SK-N-SH (cell line): ENCODE data around the gene IGF1R. TPM values are rescaled to one million over a fixed set of nuclear protein-coding genes. Genes with fewer than 3 reads are reported as not detected.

Experiments
- CTCF ChIA-PET: fragments of 300-600, 350-600 bp; formaldehyde crosslinking; extraction: SDS; loops from one replicate; lab custom pipeline; 2021; lab: Yijun Ruan, JAX
- POLR2A ChIA-PET: fragments of 350-600 bp; sonication (Branson Sonifier 250); formaldehyde crosslinking; extraction: SDS; loops from one replicate; lab custom pipeline; 2020; ENCODE audit warnings: antibody characterized with exemption, inconsistent platforms; lab: Yijun Ruan, JAX
- DNase-seq: peaks from one replicate; pipeline ENCODE4 v3.0.0; 2012
- H2AFZ ChIP-seq: fragments of 200-600 bp; sonication (generic); 2 replicates; pipeline ENCODE4 v1.8.1; 2016; ENCODE audit warnings: antibody characterized with exemption, mild to moderate bottlenecking, low read depth
- H3F3A ChIP-seq: fragments of 200-600 bp; sonication (generic); replicated peaks from 2 replicates; pipeline ENCODE3; 2016; ENCODE audit warnings: antibody characterized with exemption, mild to moderate bottlenecking; ENCODE audit not compliant: insufficient read depth
- H3K27ac ChIP-seq, 2 experiments: fragments of 200-500 bp in 1 of 2; fragments of 200-600 bp in 1 of 2; sonication (Bioruptor generic) in 1 of 2; sonication (generic), shearing (Covaris generic) in 1 of 2; 2 replicates each; pipeline versions ENCODE4 v1.5.1 to v1.6.1; 2014 to 2016; ENCODE audit warnings: low read depth in 2 of 2, inconsistent platforms in 1 of 2, low read length in 1 of 2, mild to moderate bottlenecking in 1 of 2, mixed read lengths in 1 of 2
- H3K27me3 ChIP-seq: fragments of 200-600 bp; sonication (generic), shearing (Covaris generic); 2 replicates; pipeline ENCODE4 v1.6.1; 2016; ENCODE audit warnings: mixed run types; ENCODE audit not compliant: insufficient read depth
- H3K36me3 ChIP-seq, 2 experiments: fragments of 200-500 bp in 1 of 2; fragments of 200-600 bp in 1 of 2; sonication (Bioruptor generic) in 1 of 2; sonication (generic) in 1 of 2; replicated peaks in 1 of 2; 2 replicates each; pipeline versions ENCODE3 to v1.5.1; 2014 to 2016; ENCODE audit warnings: low read length in 1 of 2, mild to moderate bottlenecking in 1 of 2; ENCODE audit not compliant: insufficient read depth in 2 of 2, control insufficient read depth in 1 of 2
- H3K4me1 ChIP-seq, 2 experiments: fragments of 200-500 bp in 1 of 2; fragments of 200-600 bp in 1 of 2; sonication (Bioruptor generic) in 1 of 2; sonication (generic), shearing (Covaris generic) in 1 of 2; 2 replicates each; pipeline versions ENCODE4 v1.5.1 to v1.6.1; 2014 to 2016; ENCODE audit warnings: low read depth in 1 of 2, low read length in 1 of 2, mixed run types in 1 of 2; ENCODE audit not compliant: insufficient read depth in 2 of 2, control insufficient read depth in 1 of 2
- H3K4me2 ChIP-seq: fragments of 200-600 bp; sonication (generic), shearing (Covaris generic); 2 replicates; pipeline ENCODE4 v1.6.1; 2017; ENCODE audit warnings: mixed run types
- H3K4me3 ChIP-seq, 2 experiments: fragments of 200-500 bp in 1 of 2; fragments of 200-600 bp in 1 of 2; sonication (Bioruptor generic) in 1 of 2; sonication (generic), shearing (Covaris generic) in 1 of 2; 2 replicates each; pipeline versions ENCODE4 v1.5.1 to v1.8.1; 2014 to 2016; ENCODE audit warnings: low read depth in 2 of 2, inconsistent platforms in 1 of 2, low read length in 1 of 2, mild to moderate bottlenecking in 1 of 2, mixed read lengths in 1 of 2, moderate library complexity in 1 of 2
- H3K79me2 ChIP-seq: fragments of 200-600 bp; sonication (generic); 2 replicates; pipeline ENCODE4 v1.8.1; 2017; ENCODE audit warnings: mild to moderate bottlenecking; ENCODE audit not compliant: insufficient read depth
- H3K9ac ChIP-seq: fragments of 200-600 bp; sonication (generic); 2 replicates; pipeline ENCODE4 v1.6.1; 2017; ENCODE audit warnings: mixed run types
- H3K9me2 ChIP-seq: fragments of 200-600 bp; sonication (generic); 2 replicates; pipeline ENCODE4 v1.6.1; 2017; ENCODE audit warnings: mixed run types
- H3K9me3 ChIP-seq: fragments of 200-600 bp; sonication (generic); 2 replicates; pipeline ENCODE4 v1.6.1; 2017; ENCODE audit warnings: mixed run types, mild to moderate bottlenecking, moderate library complexity
- H4K20me1 ChIP-seq: fragments of 200-600 bp; sonication (generic); 2 replicates; pipeline ENCODE4 v1.6.1; 2017; ENCODE audit warnings: mild to moderate bottlenecking, mixed run types; ENCODE audit not compliant: insufficient read depth
- CHD2 ChIP-seq: fragments of 150-350 bp; IDR thresholded peaks from 2 replicates; pipeline ENCODE4 v1.6.1; 2018; ENCODE audit warnings: low read length; ENCODE audit not compliant: partially characterized antibody
- ELF1 ChIP-seq: IDR thresholded peaks from 2 replicates; pipeline ENCODE4 v1.4.0; 2012
- FOXJ3 ChIP-seq: sonication (generic); formaldehyde crosslinking; IDR thresholded peaks from 2 replicates; pipeline ENCODE4 v1.5.1; 2020; ENCODE audit warnings: mild to moderate bottlenecking, missing genetic modification reagents
- FOXM1 ChIP-seq: IDR thresholded peaks from 2 replicates; pipeline ENCODE4 v1.4.0; 2012; ENCODE audit warnings: low read depth, mild to moderate bottlenecking
- GATA2 ChIP-seq: sonication (generic); formaldehyde crosslinking; IDR thresholded peaks from 2 replicates; pipeline ENCODE4 v1.5.0; 2020; ENCODE audit warnings: mild to moderate bottlenecking, missing genetic modification reagents
- IRF3 ChIP-seq: fragments of 150-350 bp; IDR thresholded peaks from 2 replicates; pipeline ENCODE4 v1.6.1; 2016; ENCODE audit warnings: mild to moderate bottlenecking, low read depth, low read length
- NFIC ChIP-seq: IDR thresholded peaks from 2 replicates; pipeline ENCODE4 v1.4.0; 2012; ENCODE audit warnings: borderline replicate concordance
- NRF1 ChIP-seq: IDR thresholded peaks from 2 replicates; pipeline ENCODE4 v1.6.1; 2012; ENCODE audit warnings: low read depth, mild to moderate bottlenecking, low read length
- REST ChIP-seq: IDR thresholded peaks from 2 replicates; pipeline ENCODE4 v1.6.1; 2012; ENCODE audit warnings: mild to moderate bottlenecking, low read depth, low read length, moderate library complexity
- SIN3A ChIP-seq: IDR thresholded peaks from 2 replicates; pipeline ENCODE4 v1.6.1; 2012; ENCODE audit warnings: low read depth, mild to moderate bottlenecking, low read length, moderate library complexity, borderline replicate concordance
- SMC3 ChIP-seq: IDR thresholded peaks from 2 replicates; pipeline ENCODE4 v1.6.1; 2012; ENCODE audit warnings: low read depth, low read length, improper control_type of control experiment
- YY1 ChIP-seq: IDR thresholded peaks from 2 replicates; pipeline ENCODE4 v1.4.0; 2012; ENCODE audit warnings: low read depth, mild to moderate bottlenecking
- ZBTB33 ChIP-seq: IDR thresholded peaks from 2 replicates; pipeline ENCODE4 v1.4.0; 2012; ENCODE audit warnings: low read depth, borderline replicate concordance
- WGBS: methylation state at CpG from one replicate; pipeline ENCODE4 v1.1.6; 2017; ENCODE audit warnings: low lambda C conversion rate; 5-methylcytosine and 5-hydroxymethylcytosine counted together
- polyA plus RNA-seq, 3 experiments: library from polyadenylated mRNA; depleted of rRNA; stranded (reverse); fragments of >200 nt; gene quantifications; 2 replicates each; pipeline ENCODE4 v1.2.3, GENCODE V29; 2012

Gene IGF1R
- polyA plus RNA-seq, 1 of the 3 experiments (the other 2 are of a cell fraction): 9.5 TPM

GRCh38 chr15:98967916-98968315 is 319.6 kb downstream of the IGF1R start:
- Histone ChIP-seq H3F3A (peaks cover 11% of the 10 kb centered on the region), H3K9me2 (no peaks in the 10 kb centered on the region), H3K4me1 (no peaks in the 10 kb centered on the region), H3K36me3 (no peaks in the 10 kb centered on the region), H3K9me3 (no peaks in the 10 kb centered on the region), H3K27me3 (no peaks in the 10 kb centered on the region), H3K9ac (no peak overlapping the region), H3K4me3 (no peak overlapping the region), H3K27ac (no peak overlapping the region), H3K79me2 (no peaks in the 10 kb centered on the region), H3K4me2 (no peak overlapping the region), H2AFZ (no peak overlapping the region), H4K20me1 (no peaks in the 10 kb centered on the region)
- ChIA-PET POLR2A (no interaction called here), CTCF (interaction anchor here (1.1 kb wide), 1 partner anchor 61 kb away, joined by 3 read pairs; no protein-coding TSS in a partner anchor)
- no peak for DNase-seq
- TF ChIP-seq GATA2 (CRISPR knock-in tag) (no peak), ZBTB33 (no peak), SMC3 (no peak), NFIC (no peak), IRF3 (no peak), CHD2 (no peak), NRF1 (no peak), REST (no peak), SIN3A (no peak), YY1 (no peak)
- 95% methylated on average over 5 of the region's 5 CpGs for WGBS

GRCh38 chr15:98968576-98968975 is 320.2 kb downstream of the IGF1R start:
- H3K9me2 ChIP-seq: no peaks in the 10 kb centered on the region
- H3K4me1 ChIP-seq: no peaks in the 10 kb centered on the region
- no peaks in the 10 kb centered on the region for H3K36me3 ChIP-seq
- no peak for DNase-seq
- H4K20me1 ChIP-seq: no peaks in the 10 kb centered on the region
- no peak for TF ChIP-seq GATA2 (CRISPR knock-in tag)
- TF ChIP-seq FOXM1: no peak
- TF ChIP-seq IRF3: no peak
- no peak for TF ChIP-seq FOXJ3 (CRISPR knock-in tag)
- no peak for TF ChIP-seq ELF1
- TF ChIP-seq, all 33 proteins: peak for 0
- Histone ChIP-seq H3K4me3 (no peak overlapping the region), H2AFZ (no peak overlapping the region), H3K9ac (no peak overlapping the region), H3K27ac (no peak overlapping the region), H3K9me3 (no peaks in the 10 kb centered on the region), H3F3A (peaks cover 7% of the 10 kb centered on the region), H3K4me2 (no peak overlapping the region), H3K79me2 (no peaks in the 10 kb centered on the region), H3K27me3 (no peaks in the 10 kb centered on the region)
- ChIA-PET CTCF (no interaction called here), POLR2A (no interaction called here)
- 90% methylated on average over 10 of the region's 10 CpGs for WGBS
